PC-3 (cell line): Measurements from ENCODE around the gene ADAMTS17.

Source experiments
- CTCF ChIP-seq: fragments of 300-600 bp; sonication (generic); conservative IDR thresholded peaks from 2 replicates; pipeline ENCODE4 v1.5.1; 2017; ENCODE audit warnings: antibody characterized with exemption, low read depth, mild to moderate bottlenecking, low read length
- EZH2 ChIP-seq: fragments of 300-600 bp; sonication (generic); IDR thresholded peaks from one replicate; pipeline ENCODE4 v1.6.1; 2017; ENCODE audit warnings: antibody characterized with exemption, mild to moderate bottlenecking, low read length; ENCODE audit not compliant: unreplicated experiment
- EZH2phosphoT487 ChIP-seq: fragments of 300-600 bp; sonication (generic); IDR thresholded peaks from 2 replicates; pipeline ENCODE4 v1.6.1; 2018; ENCODE audit warnings: mild to moderate bottlenecking, antibody characterized with exemption, low read length, borderline replicate concordance

- TF ChIP-seq CTCF (no peak), EZH2 (no peak), EZH2phosphoT487 (no peak)
Measured at GRCh38 chr15:100281096-100281917, 60.5 kb downstream of the ADAMTS17 start.
